Amniotic stem cell (primary cell): ENCODE data around the gene FBXO8.
"Not testable (repeated sequence)": the region's sequence is repeated elsewhere in the genome, so short reads cannot be mapped to it uniquely, and the experiment has no call there.

ENCODE experiments used
- DNase-seq: peaks from one replicate; lab custom pipeline; 2025; lab: John Stamatoyannopoulos, UW

The FBXO8 gene

GRCh38 chr4:174284487-174284886 lies 1.0 kb upstream of the FBXO8 start:
- no peak for DNase-seq

- peak; percentile 83 for DNase-seq
These were observed 496 bp downstream of the FBXO8 start for GRCh38 chr4:174282836-174283506.

- DNase-seq: no peak
These were observed 1.6 kb downstream of the FBXO8 start for GRCh38 chr4:174281901-174282300.

GRCh38 chr4:174281182-174281737 lies 2.2 kb downstream of the FBXO8 start:
- DNase-seq: no peak

- DNase-seq: no peak
These were observed 3.9 kb downstream of the FBXO8 start for GRCh38 chr4:174279433-174280155.

GRCh38 chr4:174278467-174278866 lies 5.0 kb downstream of the FBXO8 start:
- DNase-seq: no peak

- DNase-seq: no peak
These were observed 6.0 kb downstream of the FBXO8 start for GRCh38 chr4:174277433-174277832.

- no peak for DNase-seq
These were observed 8.4 kb downstream of the FBXO8 start for GRCh38 chr4:174275101-174275500.

- no peak for DNase-seq
These were observed 9.0 kb downstream of the FBXO8 start for GRCh38 chr4:174274436-174274835.

- no peak for DNase-seq
These were observed 9.5 kb downstream of the FBXO8 start for GRCh38 chr4:174273930-174274329.

GRCh38 chr4:174266416-174266815 lies 17.1 kb downstream of the FBXO8 start:
- no peak for DNase-seq

- DNase-seq: no peak
These were observed 17.6 kb downstream of the FBXO8 start for GRCh38 chr4:174265916-174266315.

- no peak for DNase-seq
These were observed 20.1 kb downstream of the FBXO8 start for GRCh38 chr4:174263445-174263736.

- no peak for DNase-seq
These were observed 20.6 kb downstream of the FBXO8 start for GRCh38 chr4:174262624-174263444.

GRCh38 chr4:174261432-174261831 lies 22.0 kb downstream of the FBXO8 start:
- not testable (repeated sequence) for DNase-seq

- DNase-seq: no peak
These were observed 23.4 kb downstream of the FBXO8 start for GRCh38 chr4:174260099-174260498.

GRCh38 chr4:174259580-174259979 lies 23.9 kb downstream of the FBXO8 start:
- DNase-seq: no peak

GRCh38 chr4:174256277-174256713 lies 27.2 kb downstream of the FBXO8 start:
- DNase-seq: peak; percentile 2

GRCh38 chr4:174255786-174256185 lies 27.7 kb downstream of the FBXO8 start:
- no peak for DNase-seq

GRCh38 chr4:174255374-174255773 lies 28.1 kb downstream of the FBXO8 start:
- DNase-seq: no peak

- no peak for DNase-seq
These were observed 28.9 kb downstream of the FBXO8 start for GRCh38 chr4:174254613-174255012.

GRCh38 chr4:174252412-174252811 lies 31.1 kb downstream of the FBXO8 start:
- no peak for DNase-seq

- DNase-seq: no peak
These were observed 35.1 kb downstream of the FBXO8 start for GRCh38 chr4:174248407-174248806.
